Neural cell (in vitro differentiated cells): ENCODE data around the gene ARL6IP5.

Experiments
- EP300 ChIP-seq: fragments of 450-650 bp; conservative IDR thresholded peaks from 2 replicates; pipeline ENCODE4 v1.6.1; 2014; ENCODE audit warnings: antibody characterized with exemption, mild to moderate bottlenecking, moderate library complexity; ENCODE audit not compliant: poor library complexity, severe bottlenecking
- EZH2 ChIP-seq: fragments of 200-600, 300-800 bp; shearing (Covaris generic), sonication (generic); IDR thresholded peaks from 2 replicates; pipeline ENCODE4 v1.6.1; 2014; ENCODE audit warnings: antibody characterized with exemption, low read length, borderline replicate concordance, mild to moderate bottlenecking; ENCODE audit not compliant: insufficient read depth, poor library complexity, severe bottlenecking
- POLR2AphosphoS5 ChIP-seq: IDR thresholded peaks from 2 replicates; pipeline ENCODE4 v1.6.1; 2012
- SMC3 ChIP-seq: fragments of 450-650 bp; conservative IDR thresholded peaks from 2 replicates; pipeline ENCODE4 v1.6.1; 2014; ENCODE audit warnings: antibody characterized with exemption, mild to moderate bottlenecking, moderate library complexity; ENCODE audit not compliant: poor library complexity

DNA sequence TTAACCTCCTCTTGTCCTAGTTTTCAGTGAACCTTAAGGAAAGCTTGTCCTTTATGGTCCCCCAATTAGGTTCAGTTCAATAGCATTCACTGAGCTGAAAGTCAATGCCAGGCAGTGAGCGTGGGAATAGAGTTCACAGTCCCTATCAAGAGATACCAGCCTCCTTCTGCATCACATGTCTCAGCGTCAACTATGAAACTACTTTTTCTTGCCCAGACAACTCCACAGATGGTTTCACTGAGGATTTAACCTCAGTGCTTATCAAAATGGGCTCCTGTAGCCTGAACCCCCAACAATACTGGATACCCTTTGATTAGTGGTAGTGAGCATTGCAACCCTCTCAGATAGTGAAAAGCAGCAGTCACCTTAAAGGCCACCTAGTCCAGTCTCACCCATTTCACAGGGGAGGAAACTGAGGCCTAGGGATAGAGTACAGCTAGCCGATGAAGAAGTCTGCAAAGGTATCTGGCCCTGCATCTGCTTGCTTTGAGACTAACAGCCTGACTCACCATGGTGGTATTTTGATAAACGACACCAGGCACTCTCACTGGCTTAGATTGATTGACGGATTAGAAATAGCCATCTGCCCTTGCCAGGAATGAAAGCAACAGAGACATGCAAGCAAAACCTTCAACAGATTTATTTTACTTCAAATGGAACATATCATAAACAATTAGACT is 3.0 kb upstream of the ARL6IP5 start:
- no peak for TF ChIP-seq SMC3
- no peak for TF ChIP-seq POLR2AphosphoS5
- no peak for TF ChIP-seq EZH2
- TF ChIP-seq EP300, result no peak
